ENCODE results near the gene ALOXE3. TPM values are rescaled to one million over a fixed set of nuclear protein-coding genes. Genes with fewer than 3 reads are reported as not detected.

ALOXE3 gene
- not detected for total RNA-seq
- polyA plus RNA-seq = 1.2 TPM
- long read RNA-seq, donor 1 = 0 reads
- long read RNA-seq, donor 2 = 0 reads
- long read RNA-seq, donor 3 = 0 reads
- long read RNA-seq, donor 4 = 0 reads
- long read RNA-seq, donor 5 = 0 reads
- long read RNA-seq, donor 6 = 0 reads
- long read RNA-seq, donor 7 = 0 reads
- long read RNA-seq, donor 8 = 0 reads
- long read RNA-seq, donor 9 = 0 reads
- long read RNA-seq, donor 10 = 0 reads

DNA sequence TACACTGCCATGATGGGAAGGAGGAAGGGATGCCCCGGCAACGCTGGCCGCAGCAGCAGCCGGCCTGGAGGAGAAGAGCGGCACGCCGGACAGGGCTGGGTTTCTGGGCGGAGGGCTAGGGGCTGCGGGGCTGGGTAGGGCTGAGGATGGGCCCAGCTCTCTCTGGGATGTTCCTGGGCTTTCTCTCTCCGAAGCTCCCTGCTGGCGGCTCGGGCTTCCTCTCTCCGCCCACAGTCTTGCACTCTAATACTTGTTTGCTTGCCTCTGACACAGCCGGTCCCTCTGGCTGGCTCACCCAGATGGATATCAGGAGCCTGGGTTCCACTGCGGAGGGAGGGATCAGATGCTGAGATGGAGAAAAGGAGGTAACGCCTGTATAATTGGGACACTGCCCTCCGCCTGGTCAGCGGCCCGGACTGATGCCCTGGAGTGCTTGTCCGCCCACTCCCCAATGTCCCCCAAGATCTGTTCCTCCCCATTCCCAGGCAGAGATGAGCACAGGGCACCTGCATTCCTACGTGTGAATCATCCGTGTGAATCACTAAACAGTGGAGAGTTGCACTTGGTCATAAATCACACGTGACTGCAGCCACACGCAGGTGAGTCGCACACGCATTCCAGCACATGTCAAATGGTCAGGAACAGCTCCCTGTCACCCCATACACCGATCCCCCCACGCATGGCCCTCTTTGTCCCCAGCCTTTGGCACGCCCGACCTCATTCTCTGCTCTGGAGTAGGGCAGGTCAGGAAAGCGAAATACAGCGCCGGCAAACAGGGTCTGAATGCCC, at the start of gene ALOXE3:
TSS of gene ALOXE3 (minus strand) at position 535 of the 789 bp plus-strand sequence. CDS start at position 11, 524 bp downstream.
- DNase-seq (ENCODE audit: low read depth in 6 of 9, low spot score in 9 of 9) = peak in 1 of 9 donors; percentile 6
- H3K27ac ChIP-seq (ENCODE audit: low read depth in 1 of 2, low read length in 1 of 2) = peak within 1 kb of the TSS; percentile 50 to 70
- H3K27me3 ChIP-seq (ENCODE audit: control insufficient read depth in 2 of 2, insufficient read depth in 1 of 2, low read length in 1 of 2) = peaks cover 53 to 92% of the 10 kb centered on the region in 2 donors
- peaks cover 0 to 9% of the 10 kb centered on the region in 2 donors for H3K9me3 ChIP-seq (ENCODE audit: control insufficient read depth in 2 of 2, insufficient read depth in 1 of 2, low read length in 1 of 2)
- H3K4me1 ChIP-seq (ENCODE audit: control insufficient read depth in 2 of 2, insufficient read depth in 2 of 2, low read length in 2 of 2) = peaks cover 18 to 48% of the 10 kb centered on the region in 2 donors
- under 1% methylated on average over 33 of the region's 33 CpGs for WGBS
- no peaks in the 10 kb centered on the region for H3K36me3 ChIP-seq (ENCODE audit: control insufficient read depth in 2 of 2, insufficient read depth in 2 of 2, low read length in 1 of 2)
- peak within 1 kb of the TSS; percentile 54 to 60 for H3K4me3 ChIP-seq (ENCODE audit: low read length in 2 of 2)

DNA sequence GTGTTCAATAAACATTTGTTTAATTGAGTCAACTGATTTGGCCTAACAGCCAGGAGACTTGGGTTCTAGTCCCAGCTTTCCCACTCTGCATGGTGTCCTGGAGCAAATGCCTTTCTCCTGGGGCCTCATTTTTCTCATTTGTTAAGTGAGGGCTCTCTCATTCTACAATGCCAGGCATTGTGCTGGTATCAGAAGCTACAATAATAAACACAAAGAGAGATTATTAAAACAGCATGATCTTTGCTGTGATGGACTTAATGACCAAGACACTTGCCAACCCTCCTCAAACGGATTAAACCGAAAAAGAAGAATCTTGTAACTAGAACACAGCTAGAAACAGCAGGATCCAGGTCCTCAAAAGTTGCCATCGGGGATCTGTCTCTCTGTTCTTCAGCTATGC, 49.2 kb upstream of the ALOXE3 start:
- 95% methylated on average over 3 of the region's 3 CpGs for WGBS
- no peaks in the 10 kb centered on the region for H3K27me3 ChIP-seq (ENCODE audit: control insufficient read depth in 2 of 2, insufficient read depth in 1 of 2, low read length in 1 of 2)
- no peaks in the 10 kb centered on the region for H3K36me3 ChIP-seq (ENCODE audit: control insufficient read depth in 2 of 2, insufficient read depth in 2 of 2, low read length in 1 of 2)

DNA sequence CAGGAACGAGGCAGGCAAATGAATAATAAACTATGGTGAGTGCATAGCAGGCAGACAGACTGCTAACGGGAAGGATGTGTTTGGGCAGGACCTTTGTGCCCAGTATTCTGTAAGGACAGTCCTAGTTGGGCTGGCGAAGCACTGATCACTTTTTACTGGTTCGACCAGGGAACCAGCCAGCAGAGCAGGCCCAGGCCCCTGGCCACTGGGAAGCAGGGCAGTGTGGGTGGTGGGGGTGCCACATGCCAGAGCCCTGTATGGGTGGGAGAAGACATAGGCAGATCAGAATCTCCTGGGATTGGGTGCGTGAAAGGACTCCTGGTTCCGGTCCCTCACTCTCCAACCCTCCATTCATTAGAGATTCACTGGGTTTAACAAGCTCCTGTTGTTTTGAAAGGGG, 48.4 kb upstream of the ALOXE3 start:
- peaks cover under 1 to 2% of the 10 kb centered on the region in 2 donors for H3K36me3 ChIP-seq (ENCODE audit: control insufficient read depth in 2 of 2, insufficient read depth in 2 of 2, low read length in 1 of 2)
- H3K9me3 ChIP-seq (ENCODE audit: control insufficient read depth in 2 of 2, insufficient read depth in 1 of 2, low read length in 1 of 2) = peaks cover 0 to 6% of the 10 kb centered on the region in 2 donors
- no peak overlapping the region for H3K4me3 ChIP-seq (ENCODE audit: low read length in 2 of 2)
- no peak overlapping the region for H3K27ac ChIP-seq (ENCODE audit: low read depth in 1 of 2, low read length in 1 of 2)
- WGBS = 98% methylated on average over 6 of the region's 6 CpGs
- peaks cover 21 to 30% of the 10 kb centered on the region in 2 donors for H3K4me1 ChIP-seq (ENCODE audit: control insufficient read depth in 2 of 2, insufficient read depth in 2 of 2, low read length in 2 of 2)
- DNase-seq (ENCODE audit: low read depth in 6 of 9, low spot score in 9 of 9) = no peak
- no peaks in the 10 kb centered on the region for H3K27me3 ChIP-seq (ENCODE audit: control insufficient read depth in 2 of 2, insufficient read depth in 1 of 2, low read length in 1 of 2)

More for the DNA sequence above, 49.2 kb upstream of the ALOXE3 start:
- no peak for DNase-seq (ENCODE audit: low read depth in 6 of 9, low spot score in 9 of 9)
- H3K27ac ChIP-seq (ENCODE audit: low read depth in 1 of 2, low read length in 1 of 2) = no peak overlapping the region
- H3K9me3 ChIP-seq (ENCODE audit: control insufficient read depth in 2 of 2, insufficient read depth in 1 of 2, low read length in 1 of 2) = peaks cover 0 to 6% of the 10 kb centered on the region in 2 donors
- peaks cover 16 to 29% of the 10 kb centered on the region in 2 donors for H3K4me1 ChIP-seq (ENCODE audit: control insufficient read depth in 2 of 2, insufficient read depth in 2 of 2, low read length in 2 of 2)
- no peak overlapping the region for H3K4me3 ChIP-seq (ENCODE audit: low read length in 2 of 2)

DNA sequence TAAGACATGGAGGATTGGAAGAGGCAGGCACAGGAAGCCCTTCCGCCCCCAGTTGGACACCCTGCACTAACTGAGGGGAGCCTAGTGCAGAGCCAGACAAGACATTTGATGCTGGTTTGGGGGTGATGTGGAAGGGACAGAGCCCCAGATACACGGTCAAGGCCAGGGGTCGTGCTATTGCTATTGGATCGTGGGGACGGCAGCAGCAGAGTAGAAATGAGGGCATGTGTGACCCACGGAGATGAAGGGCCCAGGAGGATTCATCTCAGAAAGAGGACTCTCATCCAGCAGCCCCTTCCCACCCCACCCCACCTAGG, 46.5 kb upstream of the ALOXE3 start:
- Histone ChIP-seq H3K36me3 (ENCODE audit: control insufficient read depth in 2 of 2, insufficient read depth in 2 of 2, low read length in 1 of 2) (peaks cover 20% of the 10 kb centered on the region in 2 donors), H3K27ac (ENCODE audit: low read depth in 1 of 2, low read length in 1 of 2) (peak overlapping the region; percentile 98 to 99), H3K4me3 (ENCODE audit: low read length in 2 of 2) (peak overlapping the region in 1 of 2 donors; percentile 63), H3K4me1 (ENCODE audit: control insufficient read depth in 2 of 2, insufficient read depth in 2 of 2, low read length in 2 of 2) (peaks cover 30 to 46% of the 10 kb centered on the region in 2 donors), H3K27me3 (ENCODE audit: control insufficient read depth in 2 of 2, insufficient read depth in 1 of 2, low read length in 1 of 2) (no peaks in the 10 kb centered on the region), H3K9me3 (ENCODE audit: control insufficient read depth in 2 of 2, insufficient read depth in 1 of 2, low read length in 1 of 2) (peaks cover 0 to 6% of the 10 kb centered on the region in 2 donors)
- 93% methylated on average over 6 of the region's 6 CpGs for WGBS
- DNase-seq (ENCODE audit: low read depth in 6 of 9, low spot score in 9 of 9) = no peak

DNA sequence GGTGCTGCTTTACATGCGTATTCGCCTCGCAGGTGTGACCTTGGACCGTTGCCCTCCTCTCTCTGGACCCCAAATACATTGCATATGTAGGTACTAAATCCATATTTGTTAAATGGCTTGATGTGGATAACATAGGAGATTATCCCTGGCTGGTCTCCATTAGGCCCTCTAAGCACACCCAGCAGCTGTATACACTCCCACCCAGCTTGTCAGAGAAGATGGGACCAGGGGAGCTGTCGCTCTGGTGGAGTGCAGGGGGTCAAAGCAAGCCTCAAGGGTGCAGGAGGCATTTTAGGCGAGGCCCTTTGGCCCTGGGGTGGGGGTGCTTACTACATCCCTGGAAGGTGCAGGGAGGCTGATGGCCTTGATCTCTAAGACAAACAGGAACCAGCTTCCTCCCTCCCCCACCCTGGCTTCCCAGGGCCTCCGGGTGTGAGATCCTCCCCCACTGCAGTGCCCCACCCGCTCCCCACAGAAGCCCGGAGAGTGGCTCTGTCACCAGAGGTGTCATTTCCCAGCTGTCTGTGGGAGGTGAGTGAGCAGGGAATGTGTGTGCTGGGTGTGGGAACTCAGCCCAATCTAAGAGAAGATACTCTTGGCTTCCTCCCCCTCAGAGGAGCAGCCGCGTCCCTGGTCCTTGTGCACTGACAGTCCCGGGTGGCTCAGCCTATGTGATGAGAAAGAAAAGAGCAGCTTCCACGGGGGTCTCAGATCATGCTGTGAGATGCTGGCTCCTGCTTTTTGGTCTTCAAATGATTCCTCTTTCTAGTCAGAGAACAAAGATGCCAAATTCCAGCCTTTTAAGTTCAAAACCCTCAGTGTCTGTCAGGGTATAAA, 45.9 kb upstream of the ALOXE3 start:
- H3K4me1 ChIP-seq (ENCODE audit: control insufficient read depth in 2 of 2, insufficient read depth in 2 of 2, low read length in 2 of 2) = peaks cover 30 to 52% of the 10 kb centered on the region in 2 donors
- WGBS = 37% methylated on average over 13 of the region's 13 CpGs
- H3K27me3 ChIP-seq (ENCODE audit: control insufficient read depth in 2 of 2, insufficient read depth in 1 of 2, low read length in 1 of 2) = no peaks in the 10 kb centered on the region
- peak overlapping the region; percentile 98 to 99 for H3K27ac ChIP-seq (ENCODE audit: low read depth in 1 of 2, low read length in 1 of 2)
- H3K36me3 ChIP-seq (ENCODE audit: control insufficient read depth in 2 of 2, insufficient read depth in 2 of 2, low read length in 1 of 2) = peaks cover 25% of the 10 kb centered on the region in 2 donors
- H3K4me3 ChIP-seq (ENCODE audit: low read length in 2 of 2) = peak overlapping the region; percentile 35 to 63
- peak in 5 of 9 donors; percentile 77 to 91 (median 83) for DNase-seq (ENCODE audit: low read depth in 6 of 9, low spot score in 9 of 9)
- H3K9me3 ChIP-seq (ENCODE audit: control insufficient read depth in 2 of 2, insufficient read depth in 1 of 2, low read length in 1 of 2) = peaks cover 0 to 6% of the 10 kb centered on the region in 2 donors

DNA sequence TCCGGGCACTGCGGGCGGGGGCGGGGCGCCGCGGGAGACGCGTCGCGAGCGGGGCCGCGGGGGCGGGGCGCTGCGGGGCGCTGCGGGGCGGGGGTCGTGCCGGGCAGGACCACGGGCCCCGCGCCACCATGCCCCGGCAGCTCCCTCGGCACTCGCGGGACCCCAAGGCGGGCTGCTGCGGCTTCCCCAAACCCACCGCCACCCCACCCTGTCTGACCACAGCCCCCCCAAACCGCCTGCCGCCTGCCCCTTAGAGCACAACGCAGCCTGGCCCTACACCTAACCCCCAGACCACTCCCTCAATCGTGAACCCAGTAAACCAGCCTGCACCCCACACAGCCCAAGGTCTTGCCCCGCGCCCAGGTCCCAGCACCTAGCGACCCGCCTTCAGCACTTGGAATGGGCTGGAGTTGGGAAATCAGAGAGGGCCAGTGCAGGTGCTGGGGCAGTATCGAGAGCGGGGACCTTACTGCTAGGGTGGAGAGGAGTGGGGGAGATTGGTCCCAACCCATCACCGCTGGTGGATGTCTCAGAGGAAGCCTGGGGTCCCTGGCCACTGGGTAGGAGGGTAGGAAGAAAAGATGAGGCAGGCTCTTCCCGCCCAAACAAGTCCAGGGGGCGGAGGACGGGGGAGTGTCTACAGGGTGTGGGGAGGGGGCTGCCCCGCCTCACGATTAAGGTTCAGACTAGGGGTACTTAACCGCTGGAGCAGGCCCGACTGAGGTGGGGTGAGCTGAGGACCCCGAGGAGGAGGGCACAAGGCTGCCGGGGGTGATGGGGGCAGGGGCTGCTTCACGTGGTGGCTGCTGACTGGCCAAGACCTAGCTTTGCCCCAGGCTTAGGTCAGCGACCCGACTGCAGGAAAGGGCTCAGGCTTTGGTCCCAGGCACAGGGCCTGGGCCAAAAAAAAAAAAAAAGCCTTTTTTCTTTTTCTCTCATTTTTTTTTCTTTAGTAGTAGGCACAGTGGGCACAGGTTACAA, 45.0 kb upstream of the ALOXE3 start:
- H3K4me1 ChIP-seq (ENCODE audit: control insufficient read depth in 2 of 2, insufficient read depth in 2 of 2, low read length in 2 of 2) = peaks cover 35 to 59% of the 10 kb centered on the region in 2 donors
- H3K27ac ChIP-seq (ENCODE audit: low read depth in 1 of 2, low read length in 1 of 2) = peak overlapping the region; percentile 98 to 99
- H3K27me3 ChIP-seq (ENCODE audit: control insufficient read depth in 2 of 2, insufficient read depth in 1 of 2, low read length in 1 of 2) = no peaks in the 10 kb centered on the region
- 20% methylated on average over 55 of the region's 55 CpGs for WGBS
- peaks cover 26 to 30% of the 10 kb centered on the region in 2 donors for H3K36me3 ChIP-seq (ENCODE audit: control insufficient read depth in 2 of 2, insufficient read depth in 2 of 2, low read length in 1 of 2)
- H3K9me3 ChIP-seq (ENCODE audit: control insufficient read depth in 2 of 2, insufficient read depth in 1 of 2, low read length in 1 of 2) = peaks cover 0 to 6% of the 10 kb centered on the region in 2 donors
- DNase-seq (ENCODE audit: low read depth in 6 of 9, low spot score in 9 of 9) = peak in 2 of 9 donors; percentile 57 to 79
- peak overlapping the region; percentile 63 to 100 for H3K4me3 ChIP-seq (ENCODE audit: low read length in 2 of 2)

DNA sequence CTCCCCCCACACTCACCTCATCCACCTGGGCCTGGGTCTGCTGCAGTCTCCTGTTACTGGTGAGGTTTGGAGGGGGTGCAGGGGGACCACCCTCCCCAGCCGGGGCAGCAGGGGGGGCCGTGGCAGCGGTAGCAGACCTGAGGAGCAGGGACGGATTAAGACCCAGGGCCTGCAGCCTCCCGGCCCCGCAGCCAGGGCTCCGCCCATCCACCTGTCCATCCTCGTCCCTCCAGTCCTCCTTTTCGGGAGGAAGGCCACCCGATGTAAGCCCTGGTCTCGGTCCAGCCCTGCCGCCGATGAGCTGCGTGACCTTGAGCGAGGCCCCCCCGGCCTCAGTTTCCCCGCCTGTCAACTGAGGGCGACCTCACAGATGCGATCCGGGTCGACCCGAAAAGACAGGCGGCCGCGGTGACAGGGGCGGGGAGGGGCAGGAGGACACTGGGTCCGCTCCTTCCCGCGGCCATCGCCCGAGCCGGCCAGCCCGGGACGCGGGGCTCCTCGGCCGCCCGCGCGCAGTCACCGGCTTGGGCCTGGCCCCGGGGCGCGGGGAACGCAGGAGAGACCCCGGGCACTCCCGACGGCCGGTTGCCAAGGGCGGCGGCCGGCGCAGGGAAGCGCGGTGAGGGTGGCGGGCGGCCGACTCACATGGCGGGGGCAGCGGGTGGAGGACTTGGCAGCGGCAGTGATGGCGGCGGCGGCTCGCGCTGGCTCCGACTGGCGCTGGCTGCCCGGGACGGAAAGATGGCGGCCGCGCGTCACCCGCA, 44.1 kb upstream of the ALOXE3 start, which contains the start of gene VAMP2:
TSS of gene VAMP2 (minus strand) at position 716 of the 764 bp plus-strand sequence. CDS start at position 647, 69 bp downstream.
- peaks cover 26 to 31% of the 10 kb centered on the region in 2 donors for H3K36me3 ChIP-seq (ENCODE audit: control insufficient read depth in 2 of 2, insufficient read depth in 2 of 2, low read length in 1 of 2)
- H3K9me3 ChIP-seq (ENCODE audit: control insufficient read depth in 2 of 2, insufficient read depth in 1 of 2, low read length in 1 of 2) = peaks cover 0 to 6% of the 10 kb centered on the region in 2 donors
- peak in 4 of 9 donors; percentile 72 to 89 (median 81) for DNase-seq (ENCODE audit: low read depth in 6 of 9, low spot score in 9 of 9)
- H3K4me1 ChIP-seq (ENCODE audit: control insufficient read depth in 2 of 2, insufficient read depth in 2 of 2, low read length in 2 of 2) = peaks cover 35 to 63% of the 10 kb centered on the region in 2 donors
- WGBS = under 1% methylated on average over 75 of the region's 75 CpGs
- H3K4me3 ChIP-seq (ENCODE audit: low read length in 2 of 2) = peak within 1 kb of the TSS; percentile 98 to 100
- peak within 1 kb of the TSS; percentile 98 to 99 for H3K27ac ChIP-seq (ENCODE audit: low read depth in 1 of 2, low read length in 1 of 2)
- H3K27me3 ChIP-seq (ENCODE audit: control insufficient read depth in 2 of 2, insufficient read depth in 1 of 2, low read length in 1 of 2) = no peaks in the 10 kb centered on the region
